ENCODE measurements around the gene SAMD3. TPM values are rescaled to one million over a fixed set of nuclear protein-coding genes. Genes with fewer than 3 reads are reported as not detected.

The SAMD3 gene
- total and polyA plus RNA-seq, 2 of the 8 experiments (the other 6 are each of a cell fraction or from before 2014, with no cell fraction given): 1.8 to 1.9 TPM

DNA sequence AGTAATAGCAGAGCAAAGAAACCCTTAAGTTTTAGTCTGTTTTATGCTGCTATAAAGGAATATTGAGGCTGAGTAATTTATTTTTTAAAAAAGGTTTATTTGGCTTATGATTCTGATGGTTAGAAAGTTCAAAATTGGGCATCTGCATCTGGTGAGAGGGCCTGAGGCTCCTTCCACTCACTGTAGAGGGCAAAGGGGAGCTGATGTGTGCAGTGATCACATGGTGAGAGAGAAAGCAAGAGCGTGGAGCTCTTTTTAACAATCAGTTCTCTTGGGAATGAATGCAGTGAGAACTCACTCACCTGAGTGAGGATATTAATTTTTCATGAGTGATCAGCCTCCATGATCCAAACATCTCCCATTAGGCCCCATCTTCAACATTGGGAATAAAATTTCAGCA, 36.4 kb upstream of the SAMD3 start:
- no peak overlapping the region for H4K91ac ChIP-seq (replicated peaks; ENCODE audit: insufficient read length, low read length)
- H2AK5ac ChIP-seq (ENCODE audit: low read depth, low read length): no peak overlapping the region
- no peak overlapping the region for H2BK12ac ChIP-seq (ENCODE audit: low read depth, low read length)
- no peak overlapping the region for H3K23ac ChIP-seq (ENCODE audit: insufficient read length)
- no peak overlapping the region for H2AFZ ChIP-seq (ENCODE audit: low read length)
- H3K4me2 ChIP-seq (ENCODE audit: insufficient read depth in 1 of 2, low read depth in 2 of 2, low read length in 2 of 2): no peak overlapping the region
- DNase-seq (ENCODE audit: low read depth in 1 of 2, low spot score in 2 of 2) (no peak), FAIRE-seq (no peak)
- no peak overlapping the region for H3K27ac ChIP-seq (ENCODE audit: low read depth, low read length)
- no peak overlapping the region for H4K8ac ChIP-seq (ENCODE audit: extremely low read depth, insufficient read depth, low read length)
- no peak overlapping the region for H2BK15ac ChIP-seq (ENCODE audit: low read length)
- no peak overlapping the region for H3K4me3 ChIP-seq (ENCODE audit: extremely low read depth in 1 of 4, insufficient read depth in 2 of 4, low read depth in 3 of 4, low read length in 4 of 4)
- no peaks in the 10 kb centered on the region for H3K27me3 ChIP-seq (replicated peaks in 1 of 4; ENCODE audit: control insufficient read depth in 3 of 4, extremely low read depth in 1 of 4, insufficient read depth in 3 of 4, low read length in 3 of 4)
- no peaks in the 10 kb centered on the region for H3K4me1 ChIP-seq (replicated peaks in 1 of 4; ENCODE audit: control insufficient read depth in 3 of 4, insufficient read depth in 4 of 4, low read length in 3 of 4)
- no peak overlapping the region for H3K4ac ChIP-seq (replicated peaks; ENCODE audit: insufficient read length, low read depth, low read length)
- WGBS, 2 experiments (ENCODE audit: extremely low coverage in 1 of 2, insufficient coverage in 1 of 2, insufficient read length in 1 of 2, insufficient replicate concordance in 2 of 2, low coverage in 1 of 2, low lambda C conversion rate in 2 of 2, missing lambda C conversion rate in 1 of 2): 100% methylated on average over 1 of the region's 1 CpG; no CpG with 5 or more reads in 1 of the 2 experiments
- H2BK20ac ChIP-seq (ENCODE audit: low read length): no peak overlapping the region
- no peak overlapping the region for H3K14ac ChIP-seq (ENCODE audit: insufficient read length)
- H2BK120ac ChIP-seq (replicated peaks; ENCODE audit: low read depth, low read length): no peak overlapping the region
- no peaks in the 10 kb centered on the region for H4K20me1 ChIP-seq (replicated peaks in 1 of 2; ENCODE audit: control insufficient read depth in 1 of 2, insufficient read depth in 2 of 2, low read length in 2 of 2)
- no peaks in the 10 kb centered on the region for H3K79me1 ChIP-seq (ENCODE audit: low read depth, low read length)
- H3K9me3 ChIP-seq (ENCODE audit: insufficient read depth in 2 of 2, low read depth in 1 of 2, low read length in 1 of 2): peaks cover 4 to 5% of the 10 kb centered on the region in 2 experiments; a peak in 2 of 4 replicates
- ChIA-PET POLR2A (ENCODE audit: partially characterized antibody) (no interaction called here), CTCF (ENCODE audit: partially characterized antibody) (no interaction called here)
- no peak overlapping the region for H4K5ac ChIP-seq (ENCODE audit: insufficient read length, low read depth, low read length)
- H3K23me2 ChIP-seq (ENCODE audit: low read depth, low read length): no peaks in the 10 kb centered on the region
- no peak overlapping the region for H3K56ac ChIP-seq (replicated peaks; ENCODE audit: insufficient read length, low read depth, low read length)
- H3K36me3 ChIP-seq (ENCODE audit: control insufficient read depth in 2 of 4, insufficient read depth in 4 of 4, low read length in 3 of 4): peaks cover 0 to 4% (median 0%) of the 10 kb centered on the region in 4 experiments; a peak in 1 of 8 replicates
- H3K9ac ChIP-seq (replicated peaks in 1 of 4; ENCODE audit: extremely low read depth in 1 of 4, low read depth in 3 of 4, low read length in 3 of 4): no peak overlapping the region
- no peak overlapping the region for H3K18ac ChIP-seq (ENCODE audit: extremely low read depth, low read length)
- H3K79me2 ChIP-seq (ENCODE audit: control insufficient read depth in 1 of 2, insufficient read depth in 2 of 2, low read length in 2 of 2): no peaks in the 10 kb centered on the region
- H2BK5ac ChIP-seq (ENCODE audit: low read depth, low read length): no peak overlapping the region
- TF ChIP-seq KDM4A (IDR thresholded peaks at IDR 0.05; ENCODE audit: low read depth, low read length, severe bottlenecking) (no peak), KDM5A (IDR thresholded peaks at IDR 0.05; ENCODE audit: low read length) (no peak), CTCF (IDR thresholded peaks at IDR 0.05; ENCODE audit: control extremely low read depth in 1 of 3, insufficient read depth in 1 of 3, low read depth in 1 of 3, low read length in 3 of 3) (no peak), CBX5 (IDR thresholded peaks at IDR 0.05; ENCODE audit: low read depth, low read length) (no peak), HDAC2 (IDR thresholded peaks at IDR 0.05; ENCODE audit: borderline replicate concordance in 1 of 2, low read depth in 2 of 2, low read length in 2 of 2) (no peak), CREB1 (IDR thresholded peaks at IDR 0.05) (no peak), EP300 (IDR thresholded peaks at IDR 0.05; ENCODE audit: borderline replicate concordance in 1 of 2, low read depth in 2 of 2, low read length in 2 of 2) (no peak)

Data from H1 (cell line).